ENCODE results near the gene FRK. TPM values are rescaled to one million over a fixed set of nuclear protein-coding genes. Genes with fewer than 3 reads are reported as not detected.

Gene FRK
- total RNA-seq, 1 donor from 2014 or later = 0.11 TPM

GRCh38 chr6:116028233-116028632 lies 32.5 kb downstream of the FRK start:
- peaks cover 3% of the 10 kb centered on the region for H3K27me3 Mint-ChIP-seq (ENCODE audit: insufficient read depth, low read depth)
- no peaks in the 10 kb centered on the region for H3K36me3 ChIP-seq
- H3K4me2 ChIP-seq = no peak overlapping the region
- no peaks in the 10 kb centered on the region for H3K4me1 Mint-ChIP-seq
- no peaks in the 10 kb centered on the region for H4K20me1 ChIP-seq (ENCODE audit: low read depth)
- no peaks in the 10 kb centered on the region for H3K27me3 ChIP-seq
- no peaks in the 10 kb centered on the region for H3K36me3 Mint-ChIP-seq
- no peaks in the 10 kb centered on the region for H3F3A ChIP-seq (ENCODE audit: low read depth)
- H2AFZ ChIP-seq (replicated peaks) = no peak overlapping the region
- H3K4me1 ChIP-seq = no peaks in the 10 kb centered on the region
- TF ChIP-seq EZH2phosphoT487 (IDR thresholded peaks at IDR 0.05) (no peak), EZH2 (IDR thresholded peaks at IDR 0.05) (no peak), CTCF (IDR thresholded peaks at IDR 0.05) (no peak)
- no peak overlapping the region for H3K27ac ChIP-seq
- H3K9me3 Mint-ChIP-seq = no peaks in the 10 kb centered on the region
- DNase-seq (ENCODE audit: low spot score) = no peak
- H3K4me3 ChIP-seq = no peak overlapping the region
- H3K9ac ChIP-seq = no peak overlapping the region
- no peak overlapping the region for H3K27ac Mint-ChIP-seq
- H3K79me2 ChIP-seq (ENCODE audit: low read depth) = no peaks in the 10 kb centered on the region
- no peak overlapping the region for H3K4me3 Mint-ChIP-seq
- H3K9me3 ChIP-seq (ENCODE audit: low read depth) = no peaks in the 10 kb centered on the region

DNA sequence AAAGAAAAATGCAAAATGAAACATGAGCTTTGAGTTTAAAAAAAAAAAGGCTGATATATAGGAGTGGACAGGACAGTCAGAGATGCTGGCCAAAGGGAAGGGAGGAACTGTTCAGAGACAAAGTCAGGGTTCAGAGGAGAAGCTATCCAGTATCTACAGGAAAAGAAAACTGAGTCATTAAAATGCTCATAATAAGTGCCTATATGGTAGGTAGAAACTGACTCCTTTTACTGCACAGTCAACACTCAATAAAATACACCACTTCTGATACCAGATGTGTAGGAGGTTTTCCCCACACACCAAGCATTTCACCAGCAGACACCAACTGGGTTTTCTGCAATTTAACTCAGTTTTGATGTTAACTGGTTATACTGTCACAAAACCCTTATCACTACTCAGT lies 32.9 kb downstream of the FRK start:
- no peak for DNase-seq (ENCODE audit: low spot score)
- no peaks in the 10 kb centered on the region for H3K36me3 Mint-ChIP-seq
- Histone ChIP-seq H4K20me1 (ENCODE audit: low read depth) (no peaks in the 10 kb centered on the region), H3K79me2 (ENCODE audit: low read depth) (no peaks in the 10 kb centered on the region), H2AFZ (replicated peaks) (no peak overlapping the region), H3K36me3 (no peaks in the 10 kb centered on the region), H3K9me3 (ENCODE audit: low read depth) (no peaks in the 10 kb centered on the region), H3K4me2 (no peak overlapping the region), H3K9ac (no peak overlapping the region), H3K27ac (no peak overlapping the region), H3K27me3 (no peaks in the 10 kb centered on the region), H3K4me3 (no peak overlapping the region), H3K4me1 (no peaks in the 10 kb centered on the region), H3F3A (ENCODE audit: low read depth) (no peaks in the 10 kb centered on the region)
- no peak for TF ChIP-seq CTCF (IDR thresholded peaks at IDR 0.05)
- TF ChIP-seq EZH2 (IDR thresholded peaks at IDR 0.05) = no peak
- no peak for TF ChIP-seq EZH2phosphoT487 (IDR thresholded peaks at IDR 0.05)
- H3K27me3 Mint-ChIP-seq (ENCODE audit: insufficient read depth, low read depth) = peaks cover 3% of the 10 kb centered on the region
- no peak overlapping the region for H3K4me3 Mint-ChIP-seq
- H3K9me3 Mint-ChIP-seq = no peaks in the 10 kb centered on the region
- H3K27ac Mint-ChIP-seq = no peak overlapping the region
- no peaks in the 10 kb centered on the region for H3K4me1 Mint-ChIP-seq

- no peak overlapping the region for H3K4me3 ChIP-seq
- TF ChIP-seq CTCF (IDR thresholded peaks at IDR 0.05) = no peak
- no peak for TF ChIP-seq EZH2phosphoT487 (IDR thresholded peaks at IDR 0.05)
- no peak for TF ChIP-seq EZH2 (IDR thresholded peaks at IDR 0.05)
- no peaks in the 10 kb centered on the region for H3K4me1 ChIP-seq
- no peaks in the 10 kb centered on the region for H3K4me1 Mint-ChIP-seq
- H3F3A ChIP-seq (ENCODE audit: low read depth) = no peaks in the 10 kb centered on the region
- H3K4me2 ChIP-seq = no peak overlapping the region
- no peaks in the 10 kb centered on the region for H3K9me3 Mint-ChIP-seq
- no peak overlapping the region for H2AFZ ChIP-seq (replicated peaks)
- no peaks in the 10 kb centered on the region for H3K79me2 ChIP-seq (ENCODE audit: low read depth)
- no peak overlapping the region for H3K9ac ChIP-seq
- no peak overlapping the region for H3K27ac Mint-ChIP-seq
- no peak for DNase-seq (ENCODE audit: low spot score)
- H3K27me3 Mint-ChIP-seq (ENCODE audit: insufficient read depth, low read depth) = peaks cover 3% of the 10 kb centered on the region
- H3K27me3 ChIP-seq = no peaks in the 10 kb centered on the region
- H3K36me3 Mint-ChIP-seq = no peaks in the 10 kb centered on the region
- H4K20me1 ChIP-seq (ENCODE audit: low read depth) = no peaks in the 10 kb centered on the region
- H3K4me3 Mint-ChIP-seq = no peak overlapping the region
- H3K27ac ChIP-seq = no peak overlapping the region
- no peaks in the 10 kb centered on the region for H3K9me3 ChIP-seq (ENCODE audit: low read depth)
- H3K36me3 ChIP-seq = no peaks in the 10 kb centered on the region
Measured at GRCh38 chr6:116025405-116025804, 35.3 kb downstream of the FRK start.

All from neural progenitor cell (in vitro differentiated cells).